Activated CD4-positive, alpha-beta T cell treated with anti-CD3 and anti-CD28 coated beads for 48 hours (primary cell): ENCODE results near the gene KIAA1328.
A peak's percentile ranks its signal among the peaks of the same experiment; 100 is the strongest.

ENCODE experiments used
- DNase-seq: peaks from one replicate; pipeline ENCODE4 v3.0.0-alpha.2; 2020

The KIAA1328 gene

GRCh38 chr18:37259711-37260110 is 430.8 kb downstream of the KIAA1328 start:
- no peak for DNase-seq

DNA sequence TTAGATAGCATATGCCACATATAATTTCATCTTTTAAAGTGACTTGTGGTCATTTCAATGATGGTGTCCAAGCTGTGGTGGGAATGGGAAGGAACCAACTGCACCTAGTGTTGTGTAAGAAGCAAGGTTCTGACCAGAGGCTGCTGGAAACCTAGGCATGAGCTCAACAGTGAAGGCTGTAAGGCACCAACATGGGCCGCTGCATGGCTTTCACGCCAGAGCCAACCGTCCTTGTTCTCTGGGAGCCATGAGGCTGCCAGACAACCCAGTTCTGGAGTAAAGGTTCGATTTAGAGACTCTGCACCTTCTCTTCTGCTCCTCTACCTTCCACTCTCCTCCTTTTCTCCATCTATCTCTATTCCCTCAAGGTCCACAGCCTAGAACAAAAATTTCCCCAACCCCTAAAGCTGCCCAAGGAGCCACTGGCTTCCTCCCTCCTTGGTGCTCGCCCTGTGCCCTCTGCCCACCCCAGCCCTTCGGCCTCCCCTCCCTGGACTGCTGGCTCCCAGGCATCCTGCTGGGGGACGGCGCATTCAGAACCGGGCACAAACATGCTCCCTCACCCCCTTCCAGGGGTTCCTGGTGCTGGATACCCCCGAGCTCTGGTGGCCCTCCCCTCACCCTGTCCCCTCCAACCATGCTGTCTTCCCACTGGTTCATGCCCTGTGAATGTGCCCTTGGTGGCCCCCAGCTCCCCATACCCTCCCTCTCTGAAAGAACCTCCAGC is 431.6 kb downstream of the KIAA1328 start:
- no peak for DNase-seq

- no peak for DNase-seq
Measured at GRCh38 chr18:37261246-37261840, 432.4 kb downstream of the KIAA1328 start.

GRCh38 chr18:37261988-37262387 is 433.1 kb downstream of the KIAA1328 start:
- no peak for DNase-seq

GRCh38 chr18:37264956-37265355 is 436.0 kb downstream of the KIAA1328 start:
- no peak for DNase-seq

GRCh38 chr18:37265382-37265781 is 436.5 kb downstream of the KIAA1328 start:
- DNase-seq = no peak

GRCh38 chr18:37266290-37266689 is 437.4 kb downstream of the KIAA1328 start:
- DNase-seq = no peak

GRCh38 chr18:37270038-37270665 is 441.2 kb downstream of the KIAA1328 start:
- DNase-seq = peak; percentile 46

DNA sequence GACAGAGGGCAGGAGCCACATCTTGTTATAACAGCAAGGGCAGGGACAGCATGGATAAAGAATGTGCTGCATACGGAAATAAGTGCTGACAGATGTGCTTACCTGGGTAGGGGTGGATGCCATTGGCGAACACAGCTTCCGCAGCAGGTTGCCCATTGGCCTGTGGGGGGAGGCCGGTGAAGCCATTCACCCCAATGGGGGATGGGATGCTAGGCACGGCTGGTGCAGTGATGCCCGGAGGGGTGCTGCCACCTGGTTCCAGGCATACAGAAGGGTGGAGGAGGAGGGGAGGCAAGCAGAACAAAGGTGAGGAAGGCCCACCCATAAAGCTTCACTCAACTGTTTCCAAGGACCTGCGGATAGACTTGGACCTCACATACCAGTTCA is 441.7 kb downstream of the KIAA1328 start:
- DNase-seq = no peak

- no peak for DNase-seq
Measured at GRCh38 chr18:37272226-37272625, 443.3 kb downstream of the KIAA1328 start.

GRCh38 chr18:37272841-37273240 is 443.9 kb downstream of the KIAA1328 start:
- no peak for DNase-seq

DNA sequence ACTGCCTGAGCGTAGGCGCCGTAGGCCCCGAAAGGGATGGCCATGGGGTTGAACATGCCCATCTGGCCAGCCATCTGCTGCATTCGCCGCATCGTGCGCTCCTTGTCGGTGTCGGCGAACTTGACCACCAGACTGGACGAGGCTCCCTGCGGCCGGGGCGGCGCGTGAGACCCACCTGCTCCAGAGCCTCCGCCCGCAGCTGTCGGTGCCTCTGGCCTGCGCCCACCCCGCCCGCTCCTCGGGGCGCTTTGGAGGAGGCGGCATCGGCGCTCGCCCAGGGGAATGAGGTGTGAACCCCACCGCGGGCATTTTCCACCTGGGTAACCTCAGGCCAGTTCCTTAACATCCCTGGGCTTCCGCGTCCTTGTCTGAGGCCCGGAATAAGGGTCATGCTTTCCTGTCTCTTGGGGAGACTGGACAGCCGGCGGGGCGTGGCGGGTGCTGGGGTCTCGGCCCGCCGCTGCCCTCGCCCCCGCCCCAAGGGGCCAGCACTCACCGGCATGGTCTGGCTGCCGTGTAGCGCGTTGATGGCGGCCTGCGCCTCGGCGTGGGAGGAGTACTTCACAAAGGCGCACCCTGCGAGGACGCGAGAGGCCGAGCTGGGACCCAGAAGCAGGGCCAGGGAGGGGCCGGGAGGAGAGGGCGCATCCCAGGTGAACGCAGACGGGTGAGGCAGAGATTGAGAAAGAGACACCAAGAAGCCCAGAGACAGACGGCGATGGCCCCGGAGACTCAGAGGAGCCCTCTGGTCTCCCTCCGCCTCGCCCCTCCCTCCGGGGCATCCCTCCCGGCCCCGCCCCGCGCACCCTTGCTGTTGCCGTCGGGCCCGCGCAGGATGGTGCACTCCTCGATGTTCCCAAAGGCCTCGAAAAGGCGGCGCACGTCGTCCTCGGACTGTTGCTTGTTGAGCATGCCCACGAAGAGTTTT is 445.6 kb downstream of the KIAA1328 start:
- no peak for DNase-seq

DNA sequence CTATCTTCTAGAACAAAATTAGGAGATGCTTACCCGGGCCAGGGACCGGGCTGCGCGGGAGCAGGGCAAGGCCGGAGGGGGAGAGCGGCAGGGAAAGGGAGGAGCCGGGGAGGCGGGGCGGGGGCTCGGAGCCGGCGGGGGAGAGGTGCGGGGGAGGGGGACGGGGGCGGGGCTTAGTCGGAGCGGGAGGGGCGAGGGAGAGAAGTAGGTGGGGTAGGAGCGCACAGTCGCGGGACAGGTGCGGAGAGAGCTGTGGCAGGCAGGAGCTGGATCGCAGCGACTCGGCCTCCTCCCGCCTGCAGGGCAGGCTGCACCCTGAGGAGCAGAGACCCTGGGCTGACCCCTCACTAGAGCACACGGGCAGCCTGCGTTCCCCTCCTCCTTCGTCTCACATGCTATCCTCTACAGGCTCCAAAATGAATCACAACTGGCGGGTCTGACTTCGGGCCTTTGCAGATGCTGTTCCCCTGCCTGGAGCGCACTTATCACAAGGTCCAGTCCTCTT is 446.4 kb downstream of the KIAA1328 start:
- DNase-seq = no peak

GRCh38 chr18:37276111-37276890 is 447.4 kb downstream of the KIAA1328 start:
- DNase-seq = no peak

- DNase-seq = no peak
Measured at GRCh38 chr18:37277804-37278203, 448.9 kb downstream of the KIAA1328 start.
